ENCODE results near the gene LOXL3. TPM values are rescaled to one million over a fixed set of nuclear protein-coding genes. Genes with fewer than 3 reads are reported as not detected.
A peak's percentile ranks its signal among the peaks of the same experiment; 100 is the strongest.

The LOXL3 gene
- total RNA-seq, 3 donors from 2014 or later (not counting 1 experiment from before 2014, with no cell fraction given), result 0.43 to 2.0 (median 0.93) TPM

GRCh38 chr2:74534411-74534810 lies 19.3 kb downstream of the LOXL3 start:
- WGBS (ENCODE audit: insufficient coverage), result 97% methylated on average over 11 of the region's 12 CpGs
- ATAC-seq (no peak), DNase-seq (no peak)
- Mint-ChIP-seq H3K4me3 (no peak overlapping the region), H3K4me1 (peaks cover 17 to 25% of the 10 kb centered on the region in 2 donors), H3K36me3 (no peaks in the 10 kb centered on the region), H3K27me3 (ENCODE audit: low read depth in 2 of 2) (peaks cover 18 to 26% of the 10 kb centered on the region in 2 donors), H3K9me3 (no peaks in the 10 kb centered on the region), H3K27ac (no peak overlapping the region)
- intact Hi-C loops (cut with micrococcal nuclease), result no loop called here
- Histone ChIP-seq H3K27me3 (ENCODE audit: control insufficient read depth, insufficient read depth, low read length) (no peaks in the 10 kb centered on the region), H3K36me3 (ENCODE audit: control insufficient read depth, insufficient read depth, low read length) (peaks cover 13% of the 10 kb centered on the region), H3K9me3 (ENCODE audit: control insufficient read depth, insufficient read depth, low read length) (no peaks in the 10 kb centered on the region), H3K27ac (ENCODE audit: low read length) (no peak overlapping the region), H3K4me1 (ENCODE audit: control insufficient read depth, insufficient read depth, low read length) (peaks cover 20% of the 10 kb centered on the region), H3K4me3 (ENCODE audit: low read length) (no peak overlapping the region)
- no peak for TF ChIP-seq CTCF (IDR thresholded peaks at IDR 0.05)

- DNase-seq (no peak), ATAC-seq (no peak)
- Histone ChIP-seq H3K9me3 (ENCODE audit: control insufficient read depth, insufficient read depth, low read length) (no peaks in the 10 kb centered on the region), H3K27ac (ENCODE audit: low read length) (no peak overlapping the region), H3K36me3 (ENCODE audit: control insufficient read depth, insufficient read depth, low read length) (peaks cover 13% of the 10 kb centered on the region), H3K4me3 (ENCODE audit: low read length) (no peak overlapping the region), H3K27me3 (ENCODE audit: control insufficient read depth, insufficient read depth, low read length) (no peaks in the 10 kb centered on the region), H3K4me1 (ENCODE audit: control insufficient read depth, insufficient read depth, low read length) (peaks cover 23% of the 10 kb centered on the region)
- intact Hi-C loops (cut with micrococcal nuclease), result loop anchor here (2.0 kb wide), 1 partner anchor 283 kb away; no protein-coding TSS in a partner anchor
- H3K27me3 Mint-ChIP-seq (ENCODE audit: low read depth in 2 of 2), result peaks cover 12 to 16% of the 10 kb centered on the region in 2 donors
- no peak overlapping the region for H3K4me3 Mint-ChIP-seq
- WGBS (ENCODE audit: insufficient coverage), result 96% methylated on average over 4 of the region's 4 CpGs
- no peaks in the 10 kb centered on the region for H3K9me3 Mint-ChIP-seq
- H3K27ac Mint-ChIP-seq, result no peak overlapping the region
- TF ChIP-seq CTCF (IDR thresholded peaks at IDR 0.05), result no peak
- no peaks in the 10 kb centered on the region for H3K36me3 Mint-ChIP-seq
- peaks cover 25 to 33% of the 10 kb centered on the region in 2 donors for H3K4me1 Mint-ChIP-seq
Measured at GRCh38 chr2:74533464-74533863, 20.3 kb downstream of the LOXL3 start.

- no peaks in the 10 kb centered on the region for H3K36me3 Mint-ChIP-seq
- Histone ChIP-seq H3K27me3 (ENCODE audit: control insufficient read depth, insufficient read depth, low read length) (no peaks in the 10 kb centered on the region), H3K27ac (ENCODE audit: low read length) (no peak overlapping the region), H3K4me1 (ENCODE audit: control insufficient read depth, insufficient read depth, low read length) (peaks cover 31% of the 10 kb centered on the region), H3K9me3 (ENCODE audit: control insufficient read depth, insufficient read depth, low read length) (no peaks in the 10 kb centered on the region), H3K4me3 (ENCODE audit: low read length) (no peak overlapping the region), H3K36me3 (ENCODE audit: control insufficient read depth, insufficient read depth, low read length) (peaks cover 23% of the 10 kb centered on the region)
- H3K4me1 Mint-ChIP-seq, result peaks cover 32 to 40% of the 10 kb centered on the region in 2 donors
- peaks cover 3 to 4% of the 10 kb centered on the region in 2 donors for H3K27me3 Mint-ChIP-seq (ENCODE audit: low read depth in 2 of 2)
- peak in 1 of 2 donors; percentile 72 for DNase-seq
- no peaks in the 10 kb centered on the region for H3K9me3 Mint-ChIP-seq
- intact Hi-C loops (cut with micrococcal nuclease), result loop anchor here (1.0 to 2.0 kb wide), 2 partner anchors 49 to 281 kb away; partner anchors contain the start of gene TTC31
- peak overlapping the region; percentile 58 for H3K4me3 Mint-ChIP-seq
- TF ChIP-seq CTCF (IDR thresholded peaks at IDR 0.05), result peak; percentile 39
- H3K27ac Mint-ChIP-seq, result peak overlapping the region; percentile 94 to 95
- ATAC-seq, result no peak
Measured at GRCh38 chr2:74532222-74532621, 21.5 kb downstream of the LOXL3 start.

- Histone ChIP-seq H3K27me3 (ENCODE audit: control insufficient read depth, insufficient read depth, low read length) (no peaks in the 10 kb centered on the region), H3K4me3 (ENCODE audit: low read length) (no peak overlapping the region), H3K27ac (ENCODE audit: low read length) (peak overlapping the region; percentile 95), H3K9me3 (ENCODE audit: control insufficient read depth, insufficient read depth, low read length) (no peaks in the 10 kb centered on the region), H3K4me1 (ENCODE audit: control insufficient read depth, insufficient read depth, low read length) (peaks cover 31% of the 10 kb centered on the region), H3K36me3 (ENCODE audit: control insufficient read depth, insufficient read depth, low read length) (peaks cover 29% of the 10 kb centered on the region)
- TF ChIP-seq CTCF (IDR thresholded peaks at IDR 0.05), result no peak
- H3K27ac Mint-ChIP-seq, result peak overlapping the region; percentile 94 to 95
- H3K4me1 Mint-ChIP-seq, result peaks cover 32 to 43% of the 10 kb centered on the region in 2 donors
- no peaks in the 10 kb centered on the region for H3K9me3 Mint-ChIP-seq
- ATAC-seq, result no peak
- H3K4me3 Mint-ChIP-seq, result no peak overlapping the region
- H3K27me3 Mint-ChIP-seq (ENCODE audit: low read depth in 2 of 2), result no peaks in the 10 kb centered on the region
- 86% methylated on average over 7 of the region's 7 CpGs for WGBS (ENCODE audit: insufficient coverage)
- peaks cover 3% of the 10 kb centered on the region for H3K36me3 Mint-ChIP-seq
- intact Hi-C loops (cut with micrococcal nuclease), result loop anchor here (1.0 to 2.0 kb wide), 2 partner anchors 48 to 281 kb away; partner anchors contain the start of gene TTC31
- DNase-seq, result no peak
Measured at GRCh38 chr2:74531666-74532065, 22.1 kb downstream of the LOXL3 start.

Measured in natural killer cell (primary cell).